ENCODE results near the gene TANC1.

DNA sequence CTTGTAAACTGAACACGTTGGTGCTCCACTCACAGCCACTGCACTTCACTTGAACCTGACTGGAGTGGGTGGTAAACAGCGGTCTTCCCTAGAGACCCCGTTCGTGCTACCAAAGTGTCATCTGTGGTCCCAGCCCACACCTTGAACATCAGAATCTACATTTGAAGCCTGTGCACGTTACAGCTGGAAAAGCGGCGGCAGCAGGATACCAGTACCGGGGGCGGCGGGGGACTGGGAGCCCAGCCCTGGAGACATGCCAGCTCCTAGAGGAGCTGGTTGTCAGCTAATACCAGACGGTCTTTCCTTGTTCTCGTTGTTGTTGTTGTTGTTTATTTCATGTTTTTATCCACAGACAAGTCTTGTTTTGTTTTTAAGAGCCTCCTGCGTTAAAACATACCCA is 161.4 kb downstream of the TANC1 start:
- TF ChIP-seq, protein P1, sequence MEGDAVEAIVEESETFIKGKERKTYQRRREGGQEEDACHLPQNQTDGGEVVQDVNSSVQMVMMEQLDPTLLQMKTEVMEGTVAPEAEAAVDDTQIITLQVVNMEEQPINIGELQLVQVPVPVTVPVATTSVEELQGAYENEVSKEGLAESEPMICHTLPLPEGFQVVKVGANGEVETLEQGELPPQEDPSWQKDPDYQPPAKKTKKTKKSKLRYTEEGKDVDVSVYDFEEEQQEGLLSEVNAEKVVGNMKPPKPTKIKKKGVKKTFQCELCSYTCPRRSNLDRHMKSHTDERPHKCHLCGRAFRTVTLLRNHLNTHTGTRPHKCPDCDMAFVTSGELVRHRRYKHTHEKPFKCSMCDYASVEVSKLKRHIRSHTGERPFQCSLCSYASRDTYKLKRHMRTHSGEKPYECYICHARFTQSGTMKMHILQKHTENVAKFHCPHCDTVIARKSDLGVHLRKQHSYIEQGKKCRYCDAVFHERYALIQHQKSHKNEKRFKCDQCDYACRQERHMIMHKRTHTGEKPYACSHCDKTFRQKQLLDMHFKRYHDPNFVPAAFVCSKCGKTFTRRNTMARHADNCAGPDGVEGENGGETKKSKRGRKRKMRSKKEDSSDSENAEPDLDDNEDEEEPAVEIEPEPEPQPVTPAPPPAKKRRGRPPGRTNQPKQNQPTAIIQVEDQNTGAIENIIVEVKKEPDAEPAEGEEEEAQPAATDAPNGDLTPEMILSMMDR (IDR thresholded peaks at IDR 0.05; ENCODE audit: extremely low read depth in 1 of 2, insufficient read depth in 1 of 2, low read depth in 1 of 2, low read length in 2 of 2), result no peak
- no peak for TF ChIP-seq POLR2A (IDR thresholded peaks at IDR 0.05; ENCODE audit: low read depth, low read length)
